Measurements from ENCODE around the gene SLC35F3.

GRCh38 chr1:234292011-234292410, 387.5 kb downstream of the SLC35F3 start:
- no peak for TF ChIP-seq POLR2A (IDR thresholded peaks at IDR 0.05)
- TF ChIP-seq CTCF (IDR thresholded peaks at IDR 0.05) = no peak

Measured in right lobe of liver (tissue), 4 donors.